Hepatocyte (in vitro differentiated cells): ENCODE measurements around the gene PTPRN2. TPM values are rescaled to one million over a fixed set of nuclear protein-coding genes. Genes with fewer than 3 reads are reported as not detected.

Source experiments
- DNase-seq: peaks from one replicate; pipeline ENCODE4 v3.0.0-alpha.2; 2016; ENCODE audit warnings: low spot score
- H2AFZ ChIP-seq: fragments of 200-600 bp; sonication (generic); 2 replicates; pipeline ENCODE4 v1.6.0; 2016; ENCODE audit warnings: antibody characterized with exemption, mild to moderate bottlenecking
- H3K27ac ChIP-seq: fragments of 200-600 bp; sonication (generic); 2 replicates; pipeline ENCODE4 v1.5.1; 2016; ENCODE audit warnings: mild to moderate bottlenecking
- H3K27me3 ChIP-seq: fragments of 200-600 bp; sonication (generic); 2 replicates; pipeline ENCODE4 v1.6.1; 2016
- H3K36me3 ChIP-seq: fragments of 200-600 bp; sonication (generic); replicated peaks from 2 replicates; pipeline ENCODE4 v1.5.1; 2016; ENCODE audit warnings: low read depth; ENCODE audit not compliant: insufficient read depth
- H3K4me1 ChIP-seq: fragments of 200-600 bp; sonication (generic); 2 replicates; pipeline ENCODE4 v1.5.1; 2016; ENCODE audit warnings: mild to moderate bottlenecking, moderate library complexity; ENCODE audit not compliant: insufficient read depth
- H3K4me2 ChIP-seq: fragments of 200-600 bp; sonication (generic); 2 replicates; pipeline ENCODE4 v1.6.0; 2016
- H3K4me3 ChIP-seq: fragments of 200-600 bp; sonication (generic); 2 replicates; pipeline ENCODE4 v1.5.1; 2016; ENCODE audit warnings: mild to moderate bottlenecking
- H3K79me2 ChIP-seq: fragments of 200-600 bp; sonication (generic); 2 replicates; pipeline ENCODE4 v1.6.0; 2017; ENCODE audit warnings: mild to moderate bottlenecking
- H3K9me2 ChIP-seq: fragments of 200-600 bp; sonication (generic); replicated peaks from 2 replicates; pipeline ENCODE4 v1.6.0; 2017; ENCODE audit warnings: mild to moderate bottlenecking; ENCODE audit not compliant: insufficient read depth
- H3K9me3 ChIP-seq: fragments of 200-600 bp; sonication (generic); 2 replicates; pipeline ENCODE4 v1.5.1; 2016; ENCODE audit warnings: low read depth, mild to moderate bottlenecking
- H4K20me1 ChIP-seq: fragments of 200-600 bp; sonication (generic); 2 replicates; pipeline ENCODE4 v1.6.0; 2016; ENCODE audit warnings: mild to moderate bottlenecking; ENCODE audit not compliant: insufficient read depth, poor library complexity, severe bottlenecking
- EZH2 ChIP-seq: fragments of 200-600 bp; sonication (generic); IDR thresholded peaks from 2 replicates; pipeline ENCODE4 v1.6.1; 2016; ENCODE audit warnings: antibody characterized with exemption, mild to moderate bottlenecking, borderline replicate concordance
- EZH2phosphoT487 ChIP-seq: fragments of 200-600 bp; sonication (generic); IDR thresholded peaks from one replicate; pipeline ENCODE4 v1.6.1; 2018; ENCODE audit warnings: antibody characterized with exemption, mild to moderate bottlenecking, low read depth, moderate library complexity; ENCODE audit not compliant: unreplicated experiment, severe bottlenecking
- WGBS: methylation state at CpG from one replicate; pipeline ENCODE4 v1.1.6; 2016; ENCODE audit warnings: low lambda C conversion rate; ENCODE audit errors: missing lambda C conversion rate; 5-methylcytosine and 5-hydroxymethylcytosine counted together
- polyA plus RNA-seq: library from polyadenylated mRNA; unstranded; fragments of >200 nt; fragmentation: Nextera tagmentation; extraction: Ambion mirVana; gene quantifications from 2 replicates; pipeline ENCODE4 v1.2.1, GENCODE V29; 2016
- total RNA-seq: library from RNA; depleted of rRNA; stranded (reverse); fragments of >200 nt; gene quantifications from 2 replicates; pipeline ENCODE4 v1.2.3, GENCODE V29; 2014
- TF ChIP-seq, protein P1 (sequence below): fragments of 200-600 bp; sonication (generic); IDR thresholded peaks from 2 replicates; pipeline ENCODE4 v1.5.1; 2016; ENCODE audit warnings: antibody characterized with exemption, mild to moderate bottlenecking; ENCODE audit not compliant: poor library complexity

The PTPRN2 gene
- total and polyA plus RNA-seq, 2 experiments from 2014 or later, result 2.1 to 3.3 TPM

- no peak for DNase-seq
- WGBS, result 91% methylated on average over 10 of the region's 10 CpGs
- no peaks in the 10 kb centered on the region for H3K79me2 ChIP-seq
- no peaks in the 10 kb centered on the region for H3K4me1 ChIP-seq
- no peaks in the 10 kb centered on the region for H4K20me1 ChIP-seq
- H3K4me3 ChIP-seq, result no peak overlapping the region
- no peaks in the 10 kb centered on the region for H3K36me3 ChIP-seq
- no peaks in the 10 kb centered on the region for H3K9me3 ChIP-seq
- no peaks in the 10 kb centered on the region for H3K9me2 ChIP-seq
- H3K27me3 ChIP-seq, result no peaks in the 10 kb centered on the region
- no peak overlapping the region for H3K27ac ChIP-seq
- no peak overlapping the region for H3K4me2 ChIP-seq
- TF ChIP-seq, protein P1, sequence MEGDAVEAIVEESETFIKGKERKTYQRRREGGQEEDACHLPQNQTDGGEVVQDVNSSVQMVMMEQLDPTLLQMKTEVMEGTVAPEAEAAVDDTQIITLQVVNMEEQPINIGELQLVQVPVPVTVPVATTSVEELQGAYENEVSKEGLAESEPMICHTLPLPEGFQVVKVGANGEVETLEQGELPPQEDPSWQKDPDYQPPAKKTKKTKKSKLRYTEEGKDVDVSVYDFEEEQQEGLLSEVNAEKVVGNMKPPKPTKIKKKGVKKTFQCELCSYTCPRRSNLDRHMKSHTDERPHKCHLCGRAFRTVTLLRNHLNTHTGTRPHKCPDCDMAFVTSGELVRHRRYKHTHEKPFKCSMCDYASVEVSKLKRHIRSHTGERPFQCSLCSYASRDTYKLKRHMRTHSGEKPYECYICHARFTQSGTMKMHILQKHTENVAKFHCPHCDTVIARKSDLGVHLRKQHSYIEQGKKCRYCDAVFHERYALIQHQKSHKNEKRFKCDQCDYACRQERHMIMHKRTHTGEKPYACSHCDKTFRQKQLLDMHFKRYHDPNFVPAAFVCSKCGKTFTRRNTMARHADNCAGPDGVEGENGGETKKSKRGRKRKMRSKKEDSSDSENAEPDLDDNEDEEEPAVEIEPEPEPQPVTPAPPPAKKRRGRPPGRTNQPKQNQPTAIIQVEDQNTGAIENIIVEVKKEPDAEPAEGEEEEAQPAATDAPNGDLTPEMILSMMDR, result no peak
- no peak for TF ChIP-seq EZH2phosphoT487
- no peak for TF ChIP-seq EZH2
- H2AFZ ChIP-seq, result no peak overlapping the region
These were observed 980.4 kb downstream of the PTPRN2 start for GRCh38 chr7:157607218-157607617.

DNA sequence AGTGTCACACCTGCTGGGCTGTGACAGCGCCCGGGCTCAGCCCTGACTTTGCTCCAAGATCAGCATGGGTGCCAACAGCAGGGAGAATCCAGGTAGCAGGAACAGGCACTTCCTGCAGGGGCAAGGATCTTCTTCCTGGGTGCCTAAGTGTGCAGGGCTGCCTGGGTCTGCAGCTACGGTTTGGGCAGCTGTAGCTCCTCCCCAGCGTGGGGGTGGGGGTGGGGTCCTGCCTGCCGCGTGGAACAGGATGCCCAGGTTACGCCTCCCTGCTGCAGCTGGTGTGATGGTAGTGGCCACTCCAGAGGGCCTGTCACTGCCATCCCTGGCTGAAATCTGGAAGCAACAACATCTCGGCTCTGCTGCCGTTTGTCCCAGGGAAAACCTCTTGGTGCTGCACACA, 981.5 kb downstream of the PTPRN2 start:
- TF ChIP-seq, protein P1, result no peak
- TF ChIP-seq EZH2 (no peak), EZH2phosphoT487 (no peak)
- Histone ChIP-seq H3K36me3 (no peaks in the 10 kb centered on the region), H3K9me2 (no peaks in the 10 kb centered on the region), H3K79me2 (no peaks in the 10 kb centered on the region), H3K27ac (no peak overlapping the region), H2AFZ (no peak overlapping the region), H3K4me3 (no peak overlapping the region), H4K20me1 (no peaks in the 10 kb centered on the region), H3K4me1 (no peaks in the 10 kb centered on the region), H3K9me3 (no peaks in the 10 kb centered on the region), H3K4me2 (no peak overlapping the region), H3K27me3 (no peaks in the 10 kb centered on the region)
- 72% methylated on average over 9 of the region's 9 CpGs for WGBS
- DNase-seq, result no peak

DNA sequence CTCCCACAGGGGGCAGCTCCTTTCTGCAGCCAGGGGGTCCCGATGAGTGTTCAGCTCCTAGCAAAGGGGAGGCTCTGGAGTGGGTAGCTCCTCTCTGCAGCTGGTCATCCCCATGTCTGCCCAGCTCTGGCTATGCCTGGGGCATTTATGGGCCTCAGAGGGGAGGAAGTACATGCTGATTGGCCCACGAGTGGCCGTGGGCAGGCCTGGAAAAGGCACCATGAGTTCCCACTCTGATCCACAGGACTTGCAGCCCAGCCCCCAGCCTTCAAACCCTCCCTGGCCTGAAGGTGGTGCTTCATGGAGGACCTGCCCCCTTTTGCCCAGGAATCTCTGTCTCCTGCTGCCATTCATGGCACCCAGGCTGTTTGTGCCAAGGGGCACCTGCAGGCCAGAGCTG, 982.0 kb downstream of the PTPRN2 start:
- Histone ChIP-seq H3K36me3 (no peaks in the 10 kb centered on the region), H2AFZ (no peak overlapping the region), H3K79me2 (no peaks in the 10 kb centered on the region), H3K9me2 (no peaks in the 10 kb centered on the region), H3K27me3 (no peaks in the 10 kb centered on the region), H3K4me2 (no peak overlapping the region), H3K27ac (no peak overlapping the region), H3K9me3 (no peaks in the 10 kb centered on the region), H4K20me1 (no peaks in the 10 kb centered on the region), H3K4me3 (no peak overlapping the region), H3K4me1 (no peaks in the 10 kb centered on the region)
- WGBS, result 85% methylated on average over 3 of the region's 3 CpGs
- TF ChIP-seq, protein P1, result no peak
- TF ChIP-seq EZH2 (no peak), EZH2phosphoT487 (no peak)
- DNase-seq, result no peak
